Activated CD8-positive, alpha-beta memory T cell treated with anti-CD3 and anti-CD28 coated beads, Interleukin-2, amount 50 U/mL, for 1 hour (primary cell): ENCODE measurements around the gene CCBE1.

ENCODE experiments used
- DNase-seq: peaks from one replicate; pipeline ENCODE4 v3.0.0-alpha.2; 2020; ENCODE audit errors: extremely low read depth

The CCBE1 gene

DNA sequence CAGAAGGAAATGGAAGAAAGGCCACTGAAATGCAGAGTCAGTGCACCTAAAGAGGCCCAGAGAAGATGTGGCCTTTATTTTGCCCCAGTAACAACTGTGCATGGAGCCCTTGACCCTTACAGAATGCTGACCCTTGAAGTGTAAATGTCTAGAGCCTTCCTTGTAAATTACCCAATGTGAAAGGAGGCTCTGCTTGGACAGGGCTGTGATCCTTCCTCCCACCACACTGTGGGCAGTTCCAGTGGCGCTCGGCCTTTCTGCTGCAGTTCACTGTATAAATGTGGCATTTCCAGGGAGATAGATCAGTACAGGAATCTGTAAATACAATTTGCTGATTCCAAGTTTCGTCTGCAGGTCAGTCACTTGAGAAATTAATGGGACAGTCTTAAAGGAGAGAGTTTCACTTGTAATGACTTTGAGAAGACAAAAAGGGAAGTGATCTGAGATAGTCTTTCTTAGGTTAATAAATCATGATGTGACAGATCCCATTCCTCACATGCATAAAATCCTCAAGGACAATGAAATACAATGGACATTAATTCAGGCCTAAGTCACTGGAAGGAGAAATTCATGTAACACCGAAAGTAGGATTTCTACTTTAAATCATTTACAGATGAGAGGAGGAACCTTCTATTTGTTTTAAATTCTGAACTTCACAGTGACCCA lies 204.3 kb downstream of the CCBE1 start:
- DNase-seq: no peak

DNA sequence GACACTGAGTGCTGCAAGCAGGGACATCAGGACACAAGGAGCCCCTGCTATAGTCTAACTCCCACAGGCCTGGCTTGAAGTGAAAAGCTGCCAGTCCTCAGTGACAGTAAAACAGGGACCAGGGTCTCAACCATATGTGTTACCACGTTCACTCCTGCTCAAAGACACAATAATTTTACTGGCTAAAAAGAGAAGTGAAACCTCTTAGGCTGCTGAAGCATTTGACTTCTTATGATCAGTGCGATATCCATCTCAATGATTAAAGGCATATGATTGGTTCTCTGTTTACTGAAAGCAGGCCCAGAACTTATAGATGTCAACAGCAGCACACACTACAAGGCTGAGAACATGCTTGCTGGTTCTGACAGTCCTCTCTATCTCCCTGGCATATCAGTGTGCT lies 208.3 kb downstream of the CCBE1 start:
- no peak for DNase-seq

DNA sequence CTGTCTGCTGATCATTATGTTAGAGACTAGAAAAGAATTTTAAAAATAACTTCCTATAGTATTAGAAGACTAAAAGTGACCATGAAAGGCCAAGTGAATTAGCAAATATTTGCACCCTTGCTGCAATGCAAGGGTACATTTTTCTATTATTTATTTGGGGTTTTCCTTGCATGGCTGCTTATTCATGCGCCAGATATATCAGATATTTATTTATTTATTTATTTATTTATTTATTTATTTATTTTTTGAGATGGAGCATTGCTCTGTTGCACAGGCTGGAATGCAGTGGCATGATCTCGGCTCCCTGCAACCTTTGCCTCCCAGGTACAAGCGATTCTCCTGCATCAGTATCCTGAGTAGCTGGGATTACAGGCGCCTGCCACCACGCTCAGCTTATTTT lies 211.8 kb downstream of the CCBE1 start:
- DNase-seq: no peak

DNA sequence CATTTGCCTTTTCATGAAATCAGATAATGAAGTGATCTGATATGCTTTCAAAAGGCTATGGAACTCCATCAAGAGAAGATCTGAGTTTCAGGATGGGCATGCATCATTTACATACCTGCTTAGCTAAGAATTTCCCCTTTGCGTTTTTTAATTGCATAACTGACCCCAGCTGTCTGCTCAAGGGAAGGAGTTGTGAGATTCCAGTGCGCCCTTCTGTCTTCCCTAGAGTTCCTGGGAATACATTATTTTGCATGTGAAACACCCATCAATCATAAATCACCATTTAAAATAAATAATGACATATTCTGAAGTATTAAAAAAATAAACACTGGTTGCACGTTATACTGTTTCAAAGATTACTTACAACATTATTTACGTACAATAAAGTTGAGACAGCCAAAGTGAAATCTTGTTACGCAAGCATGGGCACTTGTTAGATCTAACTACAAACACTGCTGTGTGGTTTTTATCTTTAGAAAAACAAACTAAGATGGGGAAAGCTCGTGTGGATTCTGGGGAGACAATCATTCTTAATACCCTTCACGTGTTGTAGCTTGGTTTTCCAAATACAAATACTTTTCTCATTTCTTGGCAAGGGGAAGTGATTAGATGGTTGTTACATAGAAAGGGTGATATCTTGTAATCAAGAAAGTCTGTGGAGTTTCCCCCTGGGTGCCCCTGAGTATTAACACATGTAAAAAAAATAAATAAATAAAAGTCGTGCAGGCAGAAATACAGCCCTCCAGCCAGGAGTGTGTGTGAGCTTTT lies 212.5 kb downstream of the CCBE1 start:
- DNase-seq: no peak

DNA sequence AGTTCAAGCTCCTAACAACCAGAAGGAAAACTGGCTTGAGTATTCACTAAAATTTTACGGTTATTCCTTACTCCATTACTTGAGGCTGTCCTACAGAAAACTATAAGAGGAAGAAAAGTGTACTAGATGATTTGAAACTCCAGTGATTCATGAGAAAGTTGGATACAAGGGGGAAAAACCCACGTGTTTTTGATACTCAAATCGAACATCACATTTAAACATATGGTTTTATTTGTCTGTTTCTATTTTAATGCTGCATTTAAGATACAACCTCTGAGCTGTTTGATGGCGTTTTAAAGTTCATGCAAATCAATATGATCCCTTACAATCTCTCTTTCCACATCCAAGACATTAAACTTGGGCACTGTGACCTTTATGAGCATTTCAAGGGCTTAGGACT lies 213.1 kb downstream of the CCBE1 start:
- no peak for DNase-seq

DNA sequence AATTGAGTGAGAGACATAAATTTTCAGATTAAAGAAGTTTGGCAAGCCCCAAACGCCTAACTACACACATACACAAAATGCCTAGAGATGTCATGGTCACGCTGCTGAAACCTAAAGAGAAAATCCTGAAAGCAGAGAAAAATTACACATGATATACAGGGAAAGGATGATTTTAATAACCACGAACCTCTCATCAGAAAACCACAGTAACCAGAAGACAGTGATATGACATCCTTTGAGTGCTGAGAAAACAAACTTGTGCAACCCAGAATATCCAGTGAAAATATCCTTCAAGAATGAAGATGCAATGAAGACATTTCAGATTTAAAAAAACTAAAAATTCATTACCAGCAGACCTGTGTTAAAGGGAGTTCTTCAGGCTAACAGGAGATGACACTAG lies 215.8 kb downstream of the CCBE1 start:
- no peak for DNase-seq

DNA sequence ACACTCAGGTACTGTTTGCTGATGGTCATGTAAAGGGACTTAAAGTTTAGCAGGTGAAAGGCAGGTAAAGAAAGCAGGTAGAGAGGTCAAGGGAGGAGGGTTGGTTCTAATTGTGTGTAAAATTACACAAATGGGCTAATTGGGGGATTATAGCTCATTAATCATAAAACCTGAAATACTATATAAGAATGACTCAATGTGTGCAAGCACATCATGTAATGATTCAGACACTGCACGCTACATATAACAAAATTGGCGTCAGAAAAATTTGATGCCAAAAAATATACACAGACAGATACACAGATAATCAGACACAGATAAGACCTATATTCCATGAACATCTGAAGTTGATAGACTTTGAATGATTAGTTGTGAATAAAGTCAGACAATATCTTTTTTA lies 217.4 kb downstream of the CCBE1 start:
- DNase-seq: no peak

DNA sequence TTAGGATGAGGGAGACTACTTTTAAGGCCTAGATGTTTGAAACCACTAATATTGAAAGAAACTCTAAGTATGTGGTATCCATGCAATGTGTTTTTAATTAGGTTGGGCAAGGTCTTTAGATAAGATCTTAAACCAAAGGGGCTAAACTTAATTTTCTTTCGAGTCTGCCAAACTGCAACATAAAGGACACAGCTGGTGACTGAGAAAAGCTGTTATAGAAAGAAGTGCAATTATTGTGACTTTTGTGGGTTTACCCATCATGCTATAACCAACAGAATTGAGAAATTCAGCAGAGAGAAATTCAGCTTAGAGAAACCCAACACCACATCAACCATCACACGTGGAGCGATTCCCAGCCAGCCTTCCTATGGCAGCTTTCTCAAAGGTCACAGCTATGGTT lies 218.6 kb downstream of the CCBE1 start:
- no peak for DNase-seq

DNA sequence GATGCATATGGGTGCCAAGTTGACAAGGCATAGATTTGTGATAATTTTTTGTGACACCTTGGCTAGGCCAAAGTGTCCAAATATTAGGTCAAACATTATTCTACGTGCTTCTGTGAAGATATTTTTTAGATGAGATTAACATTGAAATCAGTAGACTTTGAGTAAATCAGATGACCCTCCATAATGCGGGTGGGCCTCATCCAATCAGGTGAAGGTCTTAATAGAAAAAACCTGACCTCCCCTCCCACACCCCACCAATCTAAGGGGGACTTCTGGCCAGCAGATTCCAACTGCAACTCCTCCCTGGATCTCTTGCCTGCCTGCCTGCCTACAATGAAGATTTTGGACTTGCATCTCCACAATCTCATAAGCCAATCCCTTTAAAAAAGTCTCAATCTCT lies 219.4 kb downstream of the CCBE1 start:
- DNase-seq: no peak

DNA sequence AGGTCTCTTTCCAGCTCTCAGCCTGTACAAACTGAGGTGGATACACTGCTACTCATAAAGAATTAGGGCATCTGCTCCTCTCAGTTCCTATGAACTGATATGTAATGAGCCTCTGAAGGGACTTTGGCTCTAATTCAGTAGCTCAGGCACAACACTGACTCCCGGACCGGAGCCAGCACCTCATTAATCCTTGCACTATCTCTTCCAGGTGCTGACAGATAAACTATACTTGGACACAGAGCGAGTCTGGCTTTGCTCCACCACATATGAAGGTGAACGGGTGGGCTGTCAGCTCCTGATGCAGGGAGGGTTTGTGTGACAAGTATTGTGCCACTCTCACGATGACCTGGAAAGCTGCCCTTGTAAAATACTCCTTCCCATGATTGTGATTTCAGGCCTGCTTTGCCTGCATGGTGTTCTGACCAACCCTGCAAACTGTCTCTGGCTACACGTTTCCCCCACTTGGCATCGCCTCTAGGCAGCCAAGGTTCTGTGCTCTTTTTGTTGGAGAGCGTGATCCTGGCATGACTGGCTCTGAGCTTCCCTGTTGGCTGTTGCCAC lies 226.6 kb downstream of the CCBE1 start:
- DNase-seq: no peak

DNA sequence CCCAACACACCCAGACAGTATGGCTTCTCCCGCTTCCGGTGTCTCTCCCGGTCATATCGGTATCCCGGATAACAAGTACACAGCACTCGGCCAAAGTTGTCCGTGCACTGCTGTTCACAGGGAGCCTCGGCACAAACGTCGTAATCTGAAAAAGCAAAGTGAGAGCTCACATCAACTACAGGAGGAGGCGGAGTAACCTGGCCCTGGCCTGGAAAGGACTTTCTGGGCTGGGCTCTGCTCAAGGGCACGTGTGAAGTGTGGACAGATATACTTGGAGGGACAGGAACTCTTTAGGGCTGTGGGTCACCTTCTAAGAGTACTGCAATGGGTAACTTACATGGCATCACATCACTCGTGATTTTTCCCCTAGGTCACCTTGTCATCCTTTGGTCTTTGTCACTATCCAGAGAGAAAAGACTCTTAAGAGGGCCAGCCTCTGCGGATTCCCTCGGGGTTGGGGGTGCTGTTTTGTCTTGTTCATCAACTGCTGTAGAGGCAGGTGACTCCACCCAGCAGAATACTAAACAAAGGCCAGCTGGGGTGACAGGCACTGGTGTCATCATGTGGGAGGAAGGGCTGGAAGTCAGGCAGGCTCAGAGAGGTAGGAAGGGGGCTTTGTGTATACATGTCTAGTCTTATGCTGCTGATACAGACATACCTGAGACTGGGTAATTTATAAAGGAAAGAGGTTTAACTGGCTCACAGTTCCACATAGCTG lies 227.6 kb downstream of the CCBE1 start:
- DNase-seq: no peak

DNA sequence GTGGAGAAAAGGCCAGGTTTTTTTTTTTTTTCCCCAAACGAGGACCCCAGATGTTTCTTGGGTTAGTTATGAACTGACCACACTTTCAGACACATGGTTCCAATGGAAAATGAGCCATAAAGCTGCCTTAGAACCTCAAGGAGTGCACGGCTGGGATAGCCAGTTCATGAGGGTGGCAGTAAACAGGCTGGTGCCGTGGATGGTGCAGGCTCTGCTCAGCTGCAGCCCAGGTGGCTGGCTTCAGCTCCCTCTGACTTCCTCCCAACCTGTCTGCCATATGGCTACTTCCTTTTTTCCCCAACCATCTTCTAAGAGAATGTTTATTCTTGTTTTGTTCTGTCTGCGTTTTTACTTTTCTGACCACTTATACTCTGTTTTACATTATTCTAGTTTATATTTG lies 228.4 kb downstream of the CCBE1 start:
- no peak for DNase-seq

DNA sequence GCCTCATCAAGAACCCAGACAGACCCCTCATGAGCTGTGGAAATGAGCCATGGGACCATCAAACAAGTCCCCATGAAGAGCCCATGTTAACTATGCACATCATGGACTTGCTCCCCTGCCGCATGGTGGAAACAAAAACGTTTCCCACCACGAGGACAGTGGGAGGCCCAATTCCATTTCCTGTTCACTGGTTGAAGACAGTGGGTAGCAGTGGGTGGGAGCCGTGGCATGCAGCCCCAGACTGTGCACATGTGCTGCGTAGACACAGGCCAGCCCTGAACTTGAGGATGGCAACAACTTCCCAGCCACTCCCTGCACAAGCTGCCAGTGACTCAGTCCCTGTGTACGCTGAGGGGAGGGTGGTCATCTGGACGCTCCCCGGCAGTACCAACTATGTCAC lies 229.7 kb downstream of the CCBE1 start:
- no peak for DNase-seq

DNA sequence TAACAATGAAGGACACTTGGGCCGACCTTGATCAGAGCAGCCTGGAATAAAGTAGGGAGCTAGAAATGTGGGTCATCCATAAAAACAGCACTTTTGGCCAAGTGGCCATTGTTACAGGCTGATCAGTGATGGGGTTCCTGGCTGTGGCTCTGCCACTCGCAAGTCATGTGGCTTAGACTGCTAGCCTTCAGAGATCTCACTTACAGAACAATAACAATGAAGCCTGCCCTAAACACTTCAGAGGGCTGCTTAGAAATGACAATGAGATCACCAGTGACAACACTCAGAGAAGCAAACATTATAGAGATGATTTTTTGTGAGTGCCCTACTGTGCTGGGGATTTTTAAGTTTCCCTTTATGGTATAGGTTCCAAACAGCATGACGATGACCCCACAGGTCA lies 230.2 kb downstream of the CCBE1 start:
- DNase-seq: no peak

DNA sequence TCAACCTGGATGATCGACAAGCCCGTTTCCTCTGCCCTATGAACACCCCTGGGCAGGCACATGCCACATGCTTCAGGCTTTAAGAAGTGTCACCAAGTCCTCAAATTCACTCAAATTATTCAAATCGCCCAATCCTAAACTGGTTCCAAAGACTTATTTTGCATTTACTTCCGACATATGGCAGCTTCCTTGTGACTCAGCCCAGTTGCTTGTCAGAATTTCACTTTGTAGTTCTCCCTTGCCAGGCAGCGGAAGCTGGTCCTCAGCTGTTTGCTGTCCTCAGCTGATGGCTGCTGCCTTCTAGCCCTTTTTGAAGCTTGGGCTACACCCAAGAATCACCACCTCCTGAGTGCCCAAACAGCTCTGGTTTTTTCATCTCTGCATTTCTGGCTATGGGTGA lies 232.7 kb downstream of the CCBE1 start:
- DNase-seq: no peak

DNA sequence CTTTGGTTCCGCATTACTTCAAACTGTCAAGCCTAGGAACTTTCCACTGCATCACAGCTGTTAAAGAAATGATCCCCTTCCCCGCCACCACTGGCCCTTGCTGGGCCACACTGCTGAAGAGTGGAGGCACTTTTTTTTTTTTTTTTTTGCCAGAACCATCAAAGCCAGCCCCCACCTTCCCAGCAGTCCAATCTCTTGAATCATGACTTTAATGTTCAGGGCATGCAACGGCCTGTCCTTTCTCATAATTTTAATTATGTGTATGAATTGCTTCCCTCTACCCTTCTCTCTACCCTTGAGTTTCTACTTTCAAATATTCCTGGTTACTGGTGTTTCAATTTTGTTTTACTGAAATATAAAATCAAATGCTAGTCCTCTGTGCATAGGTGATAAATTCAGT lies 236.1 kb downstream of the CCBE1 start:
- DNase-seq: no peak

DNA sequence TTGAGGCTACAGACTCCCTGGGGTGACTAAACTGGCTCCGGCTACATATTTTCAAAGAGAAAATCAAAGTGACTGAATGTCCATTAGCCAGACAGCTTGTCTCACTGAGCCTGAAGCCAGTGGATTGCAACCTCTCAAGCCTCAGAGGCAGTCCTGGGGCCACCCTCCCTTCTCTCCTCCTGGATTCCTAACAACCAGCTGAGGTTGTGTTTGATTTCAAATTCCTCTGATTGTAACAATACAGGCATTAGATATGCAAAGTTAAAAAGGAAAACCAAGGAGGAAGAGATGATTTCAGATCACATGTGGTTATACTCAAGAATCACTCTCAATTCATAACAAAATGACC lies 237.2 kb downstream of the CCBE1 start:
- no peak for DNase-seq

DNA sequence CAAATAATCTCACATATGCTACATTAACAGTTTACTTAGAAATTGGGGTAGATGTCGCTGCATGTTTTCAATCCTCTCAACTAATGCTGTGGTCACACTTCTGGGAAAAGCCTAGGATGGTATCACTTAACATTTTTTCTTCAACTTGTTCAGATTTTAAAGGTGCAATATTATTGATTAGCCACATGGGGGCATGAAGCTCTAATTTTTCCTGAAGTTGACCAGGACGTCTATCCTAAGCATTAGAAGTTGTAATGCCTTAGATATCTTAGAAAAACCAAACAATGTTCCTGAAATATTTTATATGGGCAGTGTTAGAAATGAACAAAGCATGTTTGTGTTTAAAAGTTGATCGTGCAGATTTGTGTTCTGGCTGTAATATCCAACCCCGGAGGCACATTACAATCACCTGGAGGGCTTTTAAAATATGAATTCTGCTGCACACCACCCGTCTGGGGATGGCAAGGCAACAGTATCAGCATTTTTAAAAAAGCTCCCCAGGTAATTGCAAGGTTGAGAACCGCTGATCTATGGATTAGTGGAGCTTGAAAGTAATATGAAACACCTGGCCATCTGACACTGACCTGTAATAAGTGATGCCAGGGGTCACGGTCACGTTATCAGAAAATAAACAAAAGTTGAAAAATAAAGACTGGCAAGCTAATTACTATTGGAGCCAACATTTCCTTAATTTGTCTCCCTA lies 237.7 kb downstream of the CCBE1 start:
- no peak for DNase-seq

DNA sequence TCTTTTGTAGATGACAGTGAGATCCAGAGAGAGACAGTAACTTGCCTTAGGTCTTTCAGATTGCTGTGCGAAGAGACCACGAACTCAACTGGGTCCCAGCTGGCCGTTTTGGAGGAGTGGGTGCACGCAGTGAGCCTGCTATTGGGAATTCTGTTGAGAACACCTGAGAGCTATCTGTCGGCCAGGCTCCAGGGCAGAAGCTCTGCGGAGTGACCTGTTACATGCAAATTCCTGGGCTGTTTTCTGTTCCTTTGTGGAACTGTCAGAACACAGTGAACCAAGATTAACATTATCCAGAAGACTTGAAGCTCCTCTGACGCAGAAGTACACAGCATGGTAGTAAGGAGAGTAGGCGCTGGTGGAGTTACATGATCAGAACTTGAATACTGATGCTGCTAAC lies 238.6 kb downstream of the CCBE1 start:
- no peak for DNase-seq

DNA sequence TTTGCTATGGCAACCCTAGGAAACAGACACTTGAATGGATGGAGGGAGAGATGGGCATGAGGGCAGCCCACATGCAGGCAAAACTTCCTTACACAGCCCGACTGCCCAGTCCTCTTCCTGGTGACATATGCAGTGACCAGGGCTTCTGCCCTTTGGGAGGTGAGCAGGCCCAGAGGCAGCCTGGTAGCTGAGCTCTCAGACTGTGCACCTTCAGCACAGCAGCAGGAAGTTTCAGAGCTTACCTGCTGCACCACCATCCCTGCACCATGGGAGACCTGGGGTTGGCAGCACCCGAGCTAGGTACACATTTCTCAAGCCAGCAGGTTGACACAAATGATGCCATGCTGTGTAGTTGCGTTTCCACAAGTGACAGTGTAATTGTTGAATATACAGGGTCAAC lies 240.6 kb downstream of the CCBE1 start:
- DNase-seq: no peak

DNA sequence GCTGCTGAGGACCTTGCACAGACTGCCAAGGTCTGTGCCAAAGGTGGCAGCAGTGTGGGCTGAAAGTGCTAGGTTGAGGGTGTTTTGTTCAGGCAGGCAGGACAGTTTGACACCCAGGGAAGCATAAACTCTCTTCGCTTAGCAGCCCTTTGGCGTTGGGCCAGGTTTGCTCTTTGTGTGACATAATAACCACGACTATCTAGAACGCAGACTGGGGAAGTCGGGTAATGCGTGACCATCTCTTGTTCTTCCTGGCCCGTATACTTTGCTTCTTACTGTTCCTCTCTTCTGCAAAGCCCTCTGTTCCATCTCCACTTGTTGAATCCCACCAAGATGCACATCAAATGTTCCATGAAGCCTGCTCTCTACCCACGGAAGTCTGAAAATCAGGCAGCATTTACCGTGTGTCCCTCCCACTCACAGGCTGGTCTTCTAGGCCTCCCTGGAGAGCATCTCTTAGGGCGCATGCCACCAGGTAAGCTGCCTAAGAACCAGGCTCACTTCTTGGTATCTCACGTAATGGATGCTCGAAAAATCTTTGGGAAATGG lies 241.4 kb downstream of the CCBE1 start:
- DNase-seq: no peak
